ENCODE results near the gene TEX36.

DNA sequence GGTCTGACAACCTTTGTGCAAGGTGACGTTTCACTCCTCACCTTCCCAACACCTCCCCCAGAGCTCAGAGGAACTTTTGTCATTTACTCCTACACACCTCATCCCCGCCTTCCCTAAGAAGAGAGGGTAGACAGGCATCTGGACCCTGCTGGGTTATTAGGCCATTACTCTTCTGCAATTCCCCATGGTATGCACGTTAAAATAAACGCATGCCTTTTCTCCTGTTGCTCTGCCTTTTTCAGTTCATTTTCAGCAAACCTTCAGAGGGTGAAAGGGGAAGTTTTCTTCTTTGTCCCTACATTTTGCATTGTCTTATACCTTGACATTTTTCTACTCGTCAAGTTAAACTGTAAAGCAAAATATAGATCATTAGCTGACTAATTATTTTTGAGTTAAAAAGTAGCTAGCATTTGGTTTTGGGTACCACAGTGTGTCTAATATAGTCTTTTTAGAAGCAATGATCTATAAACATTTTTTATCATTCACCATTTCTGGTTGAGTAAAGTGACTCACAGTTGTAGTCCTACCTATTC lies 26.1 kb upstream of the TEX36 start:
- TF ChIP-seq CTCF (IDR thresholded peaks at IDR 0.05) (no peak), ZFX (IDR thresholded peaks at IDR 0.05; ENCODE audit: borderline replicate concordance) (no peak)
